ENCODE measurements around the gene THAP8. TPM values are rescaled to one million over a fixed set of nuclear protein-coding genes. Genes with fewer than 3 reads are reported as not detected.

The THAP8 gene
- total RNA-seq, 1 experiment from 2014 or later = 6.6 TPM

- DNase-seq (ENCODE audit: low spot score) (no peak), ATAC-seq (no peak)
- ChIA-PET CTCF (interaction anchor here (0.7 to 1.5 kb wide), 13 partner anchors 14 to 194 kb away, joined by 3 to 10 read pairs (median 3); partner anchors contain the start of gene THAP8), POLR2A (interaction anchor here (1.0 kb wide), 1 partner anchor 40 kb away, joined by 3 read pairs; the partner anchor contains the start of gene THAP8)
- H3K27ac Mint-ChIP-seq = peak overlapping the region; percentile 85
- H3K4me3 Mint-ChIP-seq = peak overlapping the region; percentile 100
- no peaks in the 10 kb centered on the region for H3K9me3 Mint-ChIP-seq
- H3K27me3 Mint-ChIP-seq (ENCODE audit: low read depth) = peaks cover 16% of the 10 kb centered on the region
- H3K4me1 Mint-ChIP-seq = peaks cover 31% of the 10 kb centered on the region
- peaks cover 6% of the 10 kb centered on the region for H3K36me3 Mint-ChIP-seq
- TF ChIP-seq NFYB (CRISPR knock-in tag; conservative IDR thresholded peaks at IDR 0.05; ENCODE audit: low read depth) (no peak), TEAD1 (CRISPR knock-in tag; IDR thresholded peaks at IDR 0.05) (no peak), JUN (CRISPR knock-in tag; IDR thresholded peaks at IDR 0.05) (no peak), ZMAT4 (CRISPR knock-in tag; IDR thresholded peaks at IDR 0.05) (no peak), FOXJ3 (CRISPR knock-in tag; IDR thresholded peaks at IDR 0.05; ENCODE audit: borderline replicate concordance) (no peak), ZNF219 (CRISPR knock-in tag; IDR thresholded peaks at IDR 0.05; ENCODE audit: borderline replicate concordance) (no peak), ATF1 (CRISPR knock-in tag; IDR thresholded peaks at IDR 0.05) (no peak), ZNF396 (CRISPR knock-in tag; IDR thresholded peaks at IDR 0.05; ENCODE audit: borderline replicate concordance) (no peak), MLX (CRISPR knock-in tag; IDR thresholded peaks at IDR 0.05) (no peak), NFE2L1 (CRISPR knock-in tag; IDR thresholded peaks at IDR 0.05) (no peak)
These were observed 40.6 kb downstream of the THAP8 start for GRCh38 chr19:36013280-36014011.

DNA sequence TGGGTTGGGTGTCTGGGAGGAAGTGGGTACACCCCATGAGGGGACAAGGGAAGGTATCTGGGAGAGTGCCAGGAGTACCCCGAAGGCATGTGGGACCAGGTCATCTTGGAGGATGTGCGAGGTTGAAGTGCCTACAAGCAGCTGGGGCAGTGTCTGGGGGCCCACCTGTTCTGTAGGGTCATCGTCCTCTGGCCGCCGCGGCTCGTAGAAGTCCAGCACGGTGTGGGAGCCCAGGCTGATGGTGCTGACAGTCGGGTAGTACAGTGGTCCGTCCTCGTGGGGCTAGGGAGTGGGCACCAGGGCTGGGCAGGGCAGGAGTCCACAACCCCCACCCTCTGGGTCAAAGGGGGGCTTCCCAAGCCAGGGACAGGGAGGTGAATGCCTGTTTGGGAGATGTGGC is 43.7 kb downstream of the THAP8 start:
- Mint-ChIP-seq H3K4me3 (peak overlapping the region; percentile 63), H3K4me1 (peaks cover 35% of the 10 kb centered on the region), H3K27me3 (ENCODE audit: low read depth) (peaks cover 16% of the 10 kb centered on the region), H3K36me3 (peaks cover 7% of the 10 kb centered on the region), H3K27ac (no peak overlapping the region), H3K9me3 (no peaks in the 10 kb centered on the region)
- CTCF ChIA-PET = interaction anchor here (1.1 to 1.4 kb wide), 2 partner anchors 12 to 79 kb away, joined by 3 to 7 read pairs; no protein-coding TSS in a partner anchor
- ATAC-seq (no peak), DNase-seq (ENCODE audit: low spot score) (no peak)
- POLR2A ChIA-PET = interaction anchor here (2.7 kb wide), 1 partner anchor 43 kb away, joined by 18 read pairs; the partner anchor contains the start of gene THAP8
- TF ChIP-seq, protein P1, sequence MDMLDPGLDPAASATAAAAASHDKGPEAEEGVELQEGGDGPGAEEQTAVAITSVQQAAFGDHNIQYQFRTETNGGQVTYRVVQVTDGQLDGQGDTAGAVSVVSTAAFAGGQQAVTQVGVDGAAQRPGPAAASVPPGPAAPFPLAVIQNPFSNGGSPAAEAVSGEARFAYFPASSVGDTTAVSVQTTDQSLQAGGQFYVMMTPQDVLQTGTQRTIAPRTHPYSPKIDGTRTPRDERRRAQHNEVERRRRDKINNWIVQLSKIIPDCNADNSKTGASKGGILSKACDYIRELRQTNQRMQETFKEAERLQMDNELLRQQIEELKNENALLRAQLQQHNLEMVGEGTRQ (CRISPR knock-in tag; IDR thresholded peaks at IDR 0.05) = no peak
- TF ChIP-seq ZNF232 (CRISPR knock-in tag; IDR thresholded peaks at IDR 0.05) (no peak), ZNF281 (CRISPR knock-in tag; IDR thresholded peaks at IDR 0.05) (no peak), MYBL2 (CRISPR knock-in tag; IDR thresholded peaks at IDR 0.05) (no peak), PRDM15 (CRISPR knock-in tag; IDR thresholded peaks at IDR 0.05) (no peak), GRHL2 (CRISPR knock-in tag; IDR thresholded peaks at IDR 0.05; ENCODE audit: insufficient replicate concordance, severe bottlenecking) (no peak), ATF2 (CRISPR knock-in tag; IDR thresholded peaks at IDR 0.05; ENCODE audit: borderline replicate concordance, low read depth) (no peak), HMGA2 (CRISPR knock-in tag; IDR thresholded peaks at IDR 0.05) (no peak), GTF2I (CRISPR knock-in tag; conservative IDR thresholded peaks at IDR 0.05) (no peak), TEAD4 (CRISPR knock-in tag; IDR thresholded peaks at IDR 0.05) (no peak)
- TF ChIP-seq, protein P2, sequence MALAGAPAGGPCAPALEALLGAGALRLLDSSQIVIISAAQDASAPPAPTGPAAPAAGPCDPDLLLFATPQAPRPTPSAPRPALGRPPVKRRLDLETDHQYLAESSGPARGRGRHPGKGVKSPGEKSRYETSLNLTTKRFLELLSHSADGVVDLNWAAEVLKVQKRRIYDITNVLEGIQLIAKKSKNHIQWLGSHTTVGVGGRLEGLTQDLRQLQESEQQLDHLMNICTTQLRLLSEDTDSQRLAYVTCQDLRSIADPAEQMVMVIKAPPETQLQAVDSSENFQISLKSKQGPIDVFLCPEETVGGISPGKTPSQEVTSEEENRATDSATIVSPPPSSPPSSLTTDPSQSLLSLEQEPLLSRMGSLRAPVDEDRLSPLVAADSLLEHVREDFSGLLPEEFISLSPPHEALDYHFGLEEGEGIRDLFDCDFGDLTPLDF (CRISPR knock-in tag; IDR thresholded peaks at IDR 0.05) = no peak

Data from WTC11 (cell line).